Measurements from ENCODE around the gene ATRAID.

- TF ChIP-seq POLR2A (IDR thresholded peaks at IDR 0.05): no peak
- TF ChIP-seq CTCF (IDR thresholded peaks at IDR 0.05): no peak
- no peak for TF ChIP-seq EP300 (IDR thresholded peaks at IDR 0.05)
- no peak for TF ChIP-seq POLR2AphosphoS5 (IDR thresholded peaks at IDR 0.05)
Measured at GRCh38 chr2:27221166-27221565, 9.3 kb downstream of the ATRAID start.

Measured in upper lobe of left lung (tissue), 4 donors.